Cerebellar nuclear complex (tissue), 1 donor: ENCODE data around the gene CBX4.

Experiments
- DNase-seq, 2 experiments: peaks; one replicate each; lab custom pipeline; 2025; lab: John Stamatoyannopoulos, UW

CBX4 gene

GRCh38 chr17:79788455-79788854 lies 50.8 kb downstream of the CBX4 start:
- DNase-seq: no peak

- DNase-seq: no peak
Observed at GRCh38 chr17:79786930-79787643, 52.2 kb downstream of the CBX4 start.

GRCh38 chr17:79785900-79786810 lies 53.1 kb downstream of the CBX4 start:
- no peak for DNase-seq

- DNase-seq: no peak
Observed at GRCh38 chr17:79785017-79785899, 54.0 kb downstream of the CBX4 start.

- DNase-seq: no peak
Observed at GRCh38 chr17:79784353-79785016, 54.8 kb downstream of the CBX4 start.

GRCh38 chr17:79783891-79784290 lies 55.3 kb downstream of the CBX4 start:
- no peak for DNase-seq
